NCI-H128 (cell line): ENCODE measurements around the gene SNED1.
"Not testable (repeated sequence)": the region's sequence is repeated elsewhere in the genome, so short reads cannot be mapped to it uniquely, and the experiment has no call there.

Experiments
- DNase-seq: peaks from one replicate; lab custom pipeline; 2025; ENCODE audit not compliant: unreplicated experiment; lab: John Stamatoyannopoulos, UW

SNED1 gene

DNA sequence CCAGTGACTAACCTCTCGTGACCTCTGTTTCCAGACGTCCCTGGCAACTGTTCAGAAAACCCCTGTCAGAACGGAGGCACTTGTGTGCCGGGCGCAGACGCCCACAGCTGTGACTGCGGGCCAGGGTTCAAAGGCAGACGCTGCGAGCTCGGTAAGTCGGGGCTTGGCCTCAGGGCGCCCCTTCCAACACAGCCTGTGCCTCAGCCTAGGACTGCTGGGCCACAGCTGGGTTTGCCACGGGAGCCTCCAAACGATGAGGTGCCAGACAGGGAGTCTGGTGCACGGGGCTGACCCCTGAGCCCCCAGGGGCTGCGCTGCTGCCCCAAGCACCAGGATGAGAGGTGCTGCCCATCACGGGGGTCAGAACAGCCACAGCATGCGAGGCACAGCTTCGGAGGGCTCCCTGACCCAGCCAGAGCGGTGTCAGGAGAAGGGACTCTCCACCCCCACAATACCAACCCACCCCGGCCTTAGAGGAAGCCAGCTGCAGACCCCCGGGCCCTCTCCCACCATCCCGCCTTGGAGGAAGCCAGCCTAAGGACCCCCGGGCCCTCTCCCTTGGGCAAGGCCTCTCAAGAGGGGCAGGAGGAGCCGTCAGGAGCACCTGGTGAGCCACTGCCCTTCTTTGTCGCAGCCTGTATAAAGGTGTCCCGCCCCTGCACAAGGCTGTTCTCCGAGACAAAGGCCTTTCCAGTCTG lies 83.4 kb downstream of the SNED1 start:
- no peak for DNase-seq

DNA sequence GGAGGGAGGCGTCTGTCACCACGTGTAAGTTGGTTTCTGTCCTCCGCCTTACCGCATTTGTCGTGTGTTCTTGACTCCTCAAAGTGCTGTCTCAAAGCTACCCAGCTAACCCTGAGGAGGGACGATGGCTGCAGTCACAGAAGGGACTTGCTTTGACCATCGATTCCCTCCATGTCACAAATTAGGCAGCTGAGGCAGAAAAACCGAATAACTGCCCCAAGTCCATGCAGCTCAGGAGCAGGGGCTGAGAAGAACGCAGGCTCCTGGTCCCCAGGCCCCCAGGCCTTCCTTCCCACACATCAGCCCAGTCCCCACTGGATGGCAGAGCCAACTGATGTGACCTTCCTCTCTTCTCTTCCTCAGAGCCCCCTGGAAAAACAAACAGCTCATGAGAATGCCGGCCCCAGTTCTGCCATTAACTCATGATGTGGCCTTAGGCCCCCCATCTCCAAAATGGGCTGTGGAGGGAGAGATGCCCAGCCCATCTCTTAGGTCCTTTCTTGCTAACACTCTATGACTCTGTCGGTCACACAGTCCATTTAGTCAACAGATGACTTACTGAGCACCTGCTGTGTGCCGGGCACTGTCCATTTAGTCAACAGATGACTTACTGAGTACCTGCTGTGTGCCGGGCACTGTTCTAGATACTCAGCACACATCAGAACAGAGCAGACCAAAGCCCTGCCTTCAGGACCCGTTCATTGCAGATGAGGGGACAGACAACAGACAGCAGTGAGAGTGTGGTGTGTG lies 84.1 kb downstream of the SNED1 start:
- no peak for DNase-seq

DNA sequence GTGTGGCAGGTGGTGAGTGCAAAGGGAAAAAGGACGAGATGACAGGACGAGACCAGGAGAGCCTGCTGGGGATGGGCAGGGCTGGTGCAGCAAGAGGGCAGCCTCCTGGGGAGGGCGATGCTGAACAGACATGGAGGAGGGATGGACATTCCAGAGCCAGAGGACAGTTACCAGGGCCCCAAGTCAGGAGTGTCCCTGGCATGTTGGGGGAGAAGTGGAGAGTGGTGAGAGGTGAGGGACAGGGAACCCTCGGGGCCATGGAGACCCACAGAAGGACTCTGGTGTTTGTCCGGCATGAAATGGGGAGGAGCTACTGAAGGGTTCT lies 84.6 kb downstream of the SNED1 start:
- DNase-seq: no peak

DNA sequence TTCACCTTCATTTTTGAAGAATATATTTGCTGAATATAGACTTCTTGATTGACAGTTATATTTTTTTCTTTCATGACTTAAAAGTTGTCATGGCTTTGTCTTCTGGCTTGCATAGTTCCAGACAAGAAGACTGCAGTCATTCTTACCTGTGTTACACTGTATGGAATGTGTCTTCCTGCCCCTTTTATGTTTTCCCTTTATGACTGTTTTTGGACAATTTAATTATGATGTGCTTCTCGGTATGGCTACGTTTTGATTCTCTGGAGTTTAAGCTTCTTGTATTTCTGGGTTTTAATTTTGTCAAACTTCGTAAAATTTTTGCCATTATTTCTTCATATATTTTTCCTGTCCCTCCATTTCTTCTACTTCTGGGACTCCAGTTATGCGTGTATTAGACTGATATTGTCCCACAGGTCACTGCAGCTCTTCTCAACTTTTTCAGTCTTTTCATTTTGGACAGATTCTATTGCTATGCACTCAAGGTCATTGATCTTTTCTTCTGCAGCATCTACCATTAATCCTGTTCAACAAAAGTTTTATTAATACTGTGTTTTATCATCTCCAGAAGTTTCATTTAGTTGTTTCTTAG lies 86.5 kb downstream of the SNED1 start:
- no peak for DNase-seq

DNA sequence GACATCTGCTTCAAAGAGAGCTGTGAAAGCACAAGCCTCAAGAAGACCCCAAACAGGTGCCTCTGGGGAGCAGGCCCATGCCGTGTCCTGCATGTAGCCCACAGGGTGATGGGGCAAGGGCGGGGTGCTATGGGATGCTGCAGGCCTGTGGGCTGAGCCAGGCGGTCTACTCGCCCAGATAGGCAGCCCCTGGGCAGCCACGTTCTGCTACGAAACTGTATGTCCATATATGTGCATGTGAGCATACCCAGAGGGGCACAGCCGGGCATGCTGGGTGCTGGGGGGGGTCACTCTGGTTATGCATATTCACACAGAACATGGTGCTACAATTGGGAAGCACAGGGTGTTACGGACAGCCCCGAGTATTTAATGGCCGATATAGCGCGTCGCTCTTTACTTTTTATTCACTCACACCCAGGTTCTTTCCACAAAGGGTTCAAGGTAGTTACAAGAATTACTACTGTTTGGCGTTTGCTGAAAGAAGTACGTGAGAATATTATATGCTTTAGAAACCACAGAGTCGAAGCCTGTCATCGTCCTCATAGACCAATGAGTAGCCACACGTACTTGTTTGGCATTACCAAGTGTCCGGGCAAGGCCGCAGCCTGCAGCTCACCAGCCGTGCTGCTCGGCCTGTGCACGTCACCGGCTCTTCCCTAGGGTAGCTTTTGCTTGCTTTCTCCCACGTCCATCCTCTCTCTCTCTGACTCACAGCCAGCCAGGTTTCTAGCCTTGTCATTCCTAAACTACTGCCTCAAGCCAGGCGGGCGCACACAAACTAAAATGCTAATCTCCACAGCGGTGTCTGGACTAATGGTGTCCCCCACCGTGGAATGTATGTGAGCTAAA lies 89.2 kb downstream of the SNED1 start:
- no peak for DNase-seq

DNA sequence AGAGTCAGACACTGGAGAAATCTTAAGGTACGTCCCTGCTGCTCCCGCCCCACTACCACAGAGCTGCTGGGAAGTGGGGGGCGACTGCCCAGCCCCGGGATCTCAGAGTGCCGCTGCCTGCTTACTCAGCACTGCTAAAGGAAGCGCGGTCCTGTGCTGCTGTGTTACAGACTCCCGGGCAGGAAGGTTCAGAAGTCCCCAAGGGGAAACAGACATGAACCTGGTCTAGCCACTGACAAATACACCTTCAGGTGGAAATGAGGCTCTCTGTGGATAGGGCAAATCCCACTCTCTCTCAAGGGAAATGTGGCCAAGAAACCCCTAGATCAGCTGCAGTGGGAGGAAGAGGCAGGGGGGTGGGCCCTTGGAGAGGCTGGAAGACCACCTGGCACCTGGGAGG lies 90.0 kb downstream of the SNED1 start:
- DNase-seq: no peak

DNA sequence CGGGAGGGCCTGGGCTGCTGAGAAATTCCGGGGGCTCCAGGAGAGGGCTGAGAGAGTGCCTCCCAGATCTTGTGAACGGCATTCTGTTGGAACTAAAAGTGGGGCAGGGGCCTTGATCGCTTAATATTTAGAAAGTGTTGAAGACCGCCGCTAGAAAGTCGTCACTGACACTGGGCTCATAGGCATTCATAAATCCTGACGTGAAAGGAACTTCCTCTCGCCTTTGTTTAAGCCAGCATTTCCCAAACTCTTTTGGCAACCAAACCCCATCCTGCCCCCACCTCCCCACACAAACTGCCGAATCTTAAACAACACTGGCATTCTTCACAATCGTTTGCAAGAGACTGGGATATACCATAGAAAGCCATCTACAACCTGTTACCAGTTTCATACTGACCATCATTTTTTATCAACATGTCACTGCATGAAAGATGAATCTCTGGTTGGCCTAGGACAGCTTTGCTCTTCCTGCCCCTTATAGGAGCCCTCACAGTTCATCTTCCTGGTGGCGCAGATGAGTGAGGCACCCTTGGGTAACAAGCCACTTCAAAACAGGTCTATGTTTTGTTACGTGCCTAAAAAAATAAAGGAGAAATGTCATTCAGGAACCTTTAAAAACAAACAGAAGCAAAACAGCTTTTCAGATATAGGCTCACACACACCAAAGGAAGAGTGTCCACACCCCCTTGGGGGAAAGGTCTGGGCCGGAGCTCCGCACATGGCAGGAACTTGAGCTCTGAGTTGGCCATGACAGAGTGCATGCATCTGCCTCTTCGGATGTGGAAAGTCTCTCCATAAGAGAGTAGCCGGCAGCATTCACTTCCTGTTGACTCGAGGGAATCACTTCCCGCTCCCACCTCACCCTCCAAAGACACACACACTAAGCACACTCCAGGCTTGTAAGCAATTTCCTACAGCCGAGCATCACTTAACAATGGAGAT lies 90.6 kb downstream of the SNED1 start:
- no peak for DNase-seq

DNA sequence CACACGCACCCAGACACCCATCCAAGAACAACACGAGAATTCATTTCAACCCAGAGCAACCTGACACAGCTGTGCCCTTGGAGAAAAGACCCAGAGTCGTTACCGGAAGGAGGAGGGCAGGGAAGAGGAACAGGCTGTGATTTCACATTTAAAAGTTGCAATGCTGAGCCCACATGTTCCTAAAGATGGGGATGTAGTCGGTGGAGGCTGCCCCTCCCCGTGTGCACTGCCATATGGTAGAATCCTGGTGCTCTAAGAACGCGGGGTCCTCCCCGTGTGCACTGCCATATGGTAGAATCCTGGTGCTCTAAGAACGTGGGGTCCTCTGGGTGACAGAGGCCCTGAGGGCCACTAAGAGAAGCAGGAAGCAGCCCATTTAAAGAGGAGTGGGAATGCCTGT lies 92.8 kb downstream of the SNED1 start:
- no peak for DNase-seq

DNA sequence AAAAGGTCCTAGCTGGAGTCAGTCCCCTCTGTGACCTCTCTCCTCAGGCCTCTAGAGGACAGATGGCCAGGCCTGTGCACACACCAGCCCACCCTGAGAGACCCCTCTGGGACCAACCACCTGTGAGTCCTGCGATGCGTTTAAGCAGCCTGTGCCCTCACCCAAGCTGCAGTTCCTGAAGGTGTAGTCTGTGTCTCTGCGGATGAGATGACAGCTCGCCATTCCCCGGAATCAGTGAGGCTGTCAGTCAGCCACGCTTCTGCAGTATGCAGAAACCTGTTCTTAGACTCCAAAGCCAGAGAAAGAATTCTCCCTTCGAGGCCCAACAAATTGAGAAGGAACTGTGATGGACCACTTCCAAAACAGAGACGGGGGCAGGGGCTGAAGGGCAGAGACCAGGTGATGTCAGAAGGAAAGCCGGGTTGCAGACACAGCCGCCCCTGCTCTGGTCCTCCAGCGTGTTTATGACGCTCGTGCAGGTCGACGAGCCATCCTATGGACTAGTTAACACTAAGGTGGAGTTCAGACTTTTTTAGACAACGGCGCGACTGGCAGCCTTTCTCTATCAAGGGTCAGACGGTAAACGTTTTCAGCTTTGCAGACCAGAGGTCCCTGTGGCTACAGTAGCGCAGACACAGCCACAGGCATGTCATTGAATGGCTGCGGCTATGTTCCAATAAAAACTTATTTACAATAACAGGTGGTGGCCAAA lies 93.5 kb downstream of the SNED1 start:
- DNase-seq: no peak

DNA sequence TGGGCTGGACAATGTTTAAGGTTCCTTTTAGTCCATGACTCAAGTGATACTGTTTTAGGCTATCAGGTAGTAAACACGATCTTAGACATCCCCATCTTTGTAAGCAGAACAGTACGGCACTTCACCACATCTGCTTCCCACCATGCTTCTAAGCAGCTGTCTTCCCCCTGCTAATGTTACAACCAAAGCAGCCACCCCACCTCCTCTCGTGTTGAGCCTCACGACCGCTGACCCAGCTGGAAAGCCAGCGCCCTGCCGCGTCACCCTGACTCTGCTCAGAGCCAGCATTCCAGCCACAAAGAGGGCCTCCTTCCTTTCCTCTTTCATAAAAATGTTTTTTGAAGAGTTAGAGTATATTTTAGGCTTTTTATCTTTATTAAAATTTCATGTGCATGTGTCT lies 94.3 kb downstream of the SNED1 start:
- DNase-seq: no peak

DNA sequence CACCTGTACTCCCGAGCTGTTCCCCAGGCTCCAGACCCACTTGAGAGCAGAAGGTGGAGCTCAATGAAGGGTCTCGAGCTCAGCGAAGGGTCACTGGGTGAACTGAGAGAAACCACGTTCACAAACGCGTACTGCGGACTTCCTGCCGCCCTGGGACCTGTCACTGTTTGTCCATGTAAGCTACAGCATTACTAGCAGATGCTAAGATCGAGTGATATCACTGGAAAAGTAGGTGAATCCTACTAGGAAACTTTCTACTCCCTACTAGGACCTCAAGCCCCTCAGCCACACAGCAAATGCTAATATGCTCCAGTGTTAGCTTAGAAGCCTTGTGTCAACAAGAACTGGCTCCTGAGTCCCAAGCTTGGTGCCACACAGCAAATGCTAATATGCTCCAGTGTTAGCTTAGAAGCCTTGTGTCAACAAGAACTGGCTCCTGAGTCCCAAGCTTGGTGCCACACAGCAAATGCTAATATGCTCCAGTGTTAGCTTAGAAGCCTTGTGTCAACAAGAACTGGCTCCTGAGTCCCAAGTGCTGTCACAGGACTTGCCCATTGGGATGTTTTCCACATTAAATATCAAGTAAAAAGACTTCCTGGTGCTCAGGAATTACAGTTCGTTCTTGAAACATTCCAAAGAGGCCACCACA lies 94.8 kb downstream of the SNED1 start:
- DNase-seq: not testable (repeated sequence)

DNA sequence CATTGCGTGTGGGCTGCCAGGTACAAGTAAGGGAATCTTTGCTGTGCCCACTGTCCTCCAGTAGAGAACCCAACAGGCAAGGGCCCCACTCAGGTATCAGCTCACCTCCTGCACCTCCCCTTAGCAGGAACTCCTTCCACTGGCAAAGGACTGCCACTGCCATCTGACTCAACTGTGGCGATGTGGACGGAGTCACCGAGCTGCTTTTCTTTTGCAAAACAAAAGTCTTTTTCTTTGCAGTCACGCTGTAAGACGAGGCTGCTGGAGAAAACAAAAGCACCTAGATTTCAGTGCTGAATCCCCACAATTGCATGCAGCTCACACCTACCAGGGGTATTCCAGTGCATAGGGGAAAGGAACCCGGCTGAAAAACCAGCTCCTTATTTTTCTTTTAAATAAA lies 95.8 kb downstream of the SNED1 start:
- DNase-seq: no peak

DNA sequence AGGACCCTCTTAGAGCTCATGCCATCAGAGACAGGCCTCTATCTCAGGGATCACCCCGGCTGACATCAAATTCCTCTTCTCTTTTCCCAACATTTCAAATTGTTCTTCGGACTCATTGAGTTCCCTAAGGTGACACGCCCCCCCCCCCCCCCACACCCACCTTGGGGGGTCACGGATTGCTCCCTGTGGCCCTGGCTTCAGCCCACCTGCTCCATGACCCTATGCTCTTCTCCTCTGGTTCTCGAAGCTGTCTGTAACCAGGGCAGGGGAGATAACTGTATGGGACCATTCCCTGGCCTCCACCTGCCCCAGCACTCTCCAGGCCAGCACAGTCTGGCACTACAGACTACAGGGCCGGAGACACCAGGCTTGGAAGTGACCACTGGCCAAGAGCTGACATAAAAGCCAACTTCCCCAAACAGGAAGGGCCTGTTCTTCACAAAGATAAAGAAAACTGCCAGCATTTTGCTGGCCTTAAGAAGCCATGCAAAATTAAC lies 96.6 kb downstream of the SNED1 start:
- no peak for DNase-seq

DNA sequence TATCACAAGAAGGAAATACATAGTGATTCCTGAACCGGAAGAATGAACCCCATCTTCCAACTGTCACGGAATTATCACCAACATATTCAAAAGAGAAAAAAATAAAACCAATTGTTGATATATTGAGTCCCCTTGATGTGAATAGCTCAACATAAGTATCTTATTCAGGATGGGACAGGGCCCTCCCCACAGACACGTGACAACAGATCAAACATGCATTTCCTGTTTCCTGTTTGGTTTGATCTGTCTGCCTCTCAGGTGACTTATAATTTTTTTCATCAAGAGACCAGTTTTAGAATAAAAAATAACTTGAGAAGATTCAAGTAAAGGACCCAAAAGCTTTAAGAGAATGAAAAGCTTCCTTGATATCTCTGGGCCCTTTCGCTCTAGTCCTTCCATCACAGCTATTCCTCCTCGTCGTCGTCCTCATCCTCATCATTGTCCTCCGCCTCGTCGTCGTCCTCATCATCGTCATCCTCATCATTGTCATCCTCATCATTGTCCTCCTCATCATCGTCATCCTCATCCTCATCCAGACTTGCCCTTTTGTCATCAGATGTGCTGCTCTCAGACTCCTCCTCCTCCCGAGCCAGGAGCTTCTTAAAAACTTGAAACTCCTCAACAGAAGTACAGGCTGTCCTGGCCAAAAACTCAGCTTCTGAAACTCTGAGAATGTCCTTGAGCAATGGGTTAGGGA lies 97.3 kb downstream of the SNED1 start:
- DNase-seq: no peak

DNA sequence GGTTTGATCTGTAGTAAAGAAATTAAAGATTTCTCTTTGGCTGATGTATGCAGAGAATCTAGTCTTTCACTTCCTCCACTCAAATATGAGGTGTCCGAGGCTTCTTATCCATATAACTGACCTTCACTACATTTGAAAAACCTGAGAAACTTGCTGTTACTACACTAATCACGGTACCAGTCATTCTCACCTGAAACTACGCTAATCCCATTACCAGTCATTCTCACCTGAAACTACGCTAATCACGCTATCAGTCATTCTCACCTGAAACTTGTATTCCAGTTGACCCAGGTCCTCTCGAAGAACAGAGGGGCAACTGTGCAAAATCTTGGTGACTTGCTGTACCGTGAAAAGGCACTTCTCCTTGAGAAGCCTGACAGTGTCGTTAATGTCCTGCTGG lies 98.6 kb downstream of the SNED1 start:
- no peak for DNase-seq

DNA sequence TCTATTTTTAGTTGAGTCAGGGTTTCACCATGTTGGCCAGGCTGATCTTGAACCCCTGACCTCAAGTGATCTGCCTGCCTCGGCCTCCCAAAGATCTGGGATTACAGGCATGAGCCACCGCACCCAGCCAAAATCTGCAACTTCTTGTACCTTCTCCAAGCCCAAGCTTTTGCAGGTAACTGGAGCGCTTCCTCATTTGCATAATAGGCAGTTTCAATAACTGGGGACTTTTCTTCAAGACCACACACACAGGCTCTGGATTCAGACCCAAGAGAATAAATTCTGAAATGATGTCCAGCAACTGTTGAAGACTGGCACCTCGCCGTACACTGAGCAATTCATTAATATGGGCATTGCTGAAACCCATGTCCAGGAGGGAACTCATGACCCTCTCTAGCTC lies 100.8 kb downstream of the SNED1 start:
- no peak for DNase-seq

DNA sequence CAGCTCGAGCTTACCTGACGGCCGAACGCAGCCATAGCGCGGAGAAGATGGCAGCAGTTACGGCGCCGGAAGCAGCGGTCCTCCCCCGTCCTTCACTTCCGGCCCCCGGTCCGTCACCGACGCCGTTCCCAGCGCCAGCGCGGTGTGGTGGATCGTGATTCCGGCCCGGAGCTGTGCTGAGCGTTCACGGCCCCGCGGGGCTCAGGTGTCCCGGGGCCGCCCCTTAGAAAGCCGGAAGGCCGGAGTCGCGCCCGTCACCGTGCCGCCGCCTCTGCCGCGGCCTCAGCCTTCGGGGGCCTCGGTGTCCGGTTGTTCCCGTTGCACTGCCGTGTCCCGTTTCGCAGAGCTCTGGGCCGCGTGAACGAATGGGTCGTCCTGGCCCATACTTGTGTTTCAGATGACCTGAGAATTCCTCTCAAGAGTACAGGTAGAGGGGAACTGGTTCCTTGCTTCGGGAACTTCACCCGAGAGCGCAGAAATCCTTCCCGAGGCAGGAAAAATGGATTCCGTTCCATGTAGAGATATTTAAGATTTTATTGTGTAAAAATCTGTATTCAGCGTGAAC lies 103.9 kb downstream of the SNED1 start, which contains the start of gene MTERF4:
MTERF4 (minus strand) TSS at position 49 of the 565 bp plus-strand sequence; CDS start at position 35, 14 bp downstream.
- DNase-seq: peak; percentile 14

DNA sequence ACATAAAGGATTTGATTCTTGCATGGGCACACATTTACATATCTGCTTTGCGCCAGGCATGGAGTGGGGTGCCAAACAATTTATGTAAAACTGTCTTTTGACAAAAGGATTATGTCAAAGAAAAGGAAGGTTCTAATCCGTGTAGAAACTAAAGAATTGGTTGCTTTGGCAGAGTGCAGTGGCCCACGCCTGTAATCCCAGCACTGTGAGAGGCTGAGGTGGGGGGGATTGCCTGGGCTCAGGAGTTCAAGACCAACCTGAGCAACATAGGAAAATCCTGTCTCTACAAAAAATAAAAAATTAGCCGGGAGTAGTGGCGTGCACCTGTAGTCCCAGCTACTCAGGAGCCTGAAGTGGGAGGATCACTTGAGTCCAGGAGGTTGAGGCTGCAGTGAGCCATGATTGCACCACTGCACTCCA lies 104.8 kb downstream of the SNED1 start:
- no peak for DNase-seq
